GM21390 (cell line): ENCODE measurements around the gene S100A13.
"Not testable (repeated sequence)": the region's sequence is repeated elsewhere in the genome, so short reads cannot be mapped to it uniquely, and the experiment has no call there.

Experiments
- ATAC-seq: cut with Tn5 transposase; IDR thresholded peaks from one replicate; pipeline ENCODE4 v1.9.1; 2021; ENCODE audit not compliant: unreplicated experiment

S100A13 gene

GRCh38 chr1:153575081-153575491 is 52.2 kb downstream of the S100A13 start:
- ATAC-seq: not testable (repeated sequence)

GRCh38 chr1:153573351-153573750 is 54.0 kb downstream of the S100A13 start:
- ATAC-seq: no peak

GRCh38 chr1:153572569-153573015 is 54.7 kb downstream of the S100A13 start:
- peak; percentile 60 for ATAC-seq

- no peak for ATAC-seq
Measured at GRCh38 chr1:153571706-153572105, 55.6 kb downstream of the S100A13 start.

GRCh38 chr1:153570874-153571273 is 56.4 kb downstream of the S100A13 start:
- ATAC-seq: no peak

GRCh38 chr1:153569465-153569864 is 57.8 kb downstream of the S100A13 start:
- ATAC-seq: no peak
